Aorta (tissue), 5 donors: ENCODE results near the gene C11orf42. TPM values are rescaled to one million over a fixed set of nuclear protein-coding genes. Genes with fewer than 3 reads are reported as not detected.

Source experiments
- ATAC-seq: fragments of 200-7000 bp; cut with Tn5 transposase; one replicate; pipeline ENCODE4 v1.9.1; 2022; ENCODE audit warnings: moderate library complexity; ENCODE audit not compliant: low FRiP score
- DNase-seq, 2 donors: peaks; one replicate each; pipeline ENCODE4 v3.0.0-alpha.2; 2020
- H3K27ac ChIP-seq, 2 donors: one replicate each; pipeline ENCODE4 v1.5.1; 2013; ENCODE audit warnings: low read length in 2 of 2, mild to moderate bottlenecking in 2 of 2, moderate library complexity in 2 of 2, control low read depth in 1 of 2, inconsistent platforms in 1 of 2, low read depth in 1 of 2
- H3K27me3 ChIP-seq, 2 donors: one replicate each; pipeline ENCODE4 v1.6.1; 2013; ENCODE audit warnings: control low read depth in 1 of 2, low read length in 1 of 2, mild to moderate bottlenecking in 1 of 2, moderate library complexity in 1 of 2; ENCODE audit not compliant: insufficient read depth in 2 of 2, control insufficient read depth in 1 of 2
- H3K36me3 ChIP-seq, 2 donors: one replicate each; pipeline ENCODE4 v1.6.1; 2013; ENCODE audit warnings: control low read depth in 1 of 2, low read length in 1 of 2, mild to moderate bottlenecking in 1 of 2; ENCODE audit not compliant: insufficient read depth in 2 of 2, control insufficient read depth in 1 of 2
- H3K4me1 ChIP-seq, 2 donors: one replicate each; pipeline ENCODE4 v1.6.1; 2013; ENCODE audit warnings: low read length in 2 of 2, control low read depth in 1 of 2, mild to moderate bottlenecking in 1 of 2, moderate library complexity in 1 of 2; ENCODE audit not compliant: insufficient read depth in 2 of 2, control insufficient read depth in 1 of 2
- H3K4me3 ChIP-seq, 2 donors: one replicate each; pipeline ENCODE4 v1.5.1; 2013; ENCODE audit warnings: low read length in 2 of 2, control low read depth in 1 of 2, mild to moderate bottlenecking in 1 of 2
- H3K9me3 ChIP-seq: one replicate; pipeline ENCODE4 v1.6.1; 2013; ENCODE audit warnings: mild to moderate bottlenecking, low read length; ENCODE audit not compliant: control insufficient read depth
- WGBS, 2 donors: extraction: QIAGEN DNeasy Blood & Tissue Kit; methylation state at CpG; one replicate each; pipeline ENCODE4 v1.1.7; 2013; 5-methylcytosine and 5-hydroxymethylcytosine counted together
- intact Hi-C, 2 donors: fragments of 100-400 bp; cut with DNase I; formaldehyde crosslinking; loops; one replicate each; pipeline versions ENCODE4 v1.14.2 to v1.15.0; 2022
- polyA plus RNA-seq, 2 donors: library from polyadenylated mRNA; stranded (reverse); fragments of 200-250 nt; gene quantifications; one replicate each; pipeline ENCODE4 v1.2.3, GENCODE V29; 2013
- total RNA-seq, 2 donors: library from RNA; stranded (reverse); fragmentation: NEBNext Ultra II Directional; extraction: Animal tissue kit (Norgen Biotek cat#: 25700); gene quantifications; one replicate each; pipeline ENCODE4 v1.2.1, GENCODE V29; 2021
- donor health status: healthy with polysubstance abuse.
- donor health status: Bipolar disorder and iron deficiency.
- donor health status: DM: no; HTN: no; CAD: no.
- donor health status: DM: no; HTN: no; CAD: no.
- donor health status: DM: yes; HTN: yes; CAD: no.

The C11orf42 gene
- total and polyA plus RNA-seq, 4 donors, result not detected

GRCh38 chr11:6210274-6210955 lies 5.1 kb downstream of the C11orf42 start:
- peaks cover 2 to 8% of the 10 kb centered on the region in 2 donors for H3K36me3 ChIP-seq
- DNase-seq, result no peak
- WGBS, 2 donors, result 95 to 96% methylated on average over 9 of the region's 9 CpGs

GRCh38 chr11:6214530-6214929 lies 9.2 kb downstream of the C11orf42 start:
- Histone ChIP-seq H3K36me3 (peaks cover 2 to 20% of the 10 kb centered on the region in 2 donors), H3K4me3 (no peak overlapping the region), H3K27ac (no peak overlapping the region), H3K9me3 (no peaks in the 10 kb centered on the region), H3K27me3 (no peaks in the 10 kb centered on the region), H3K4me1 (no peaks in the 10 kb centered on the region)
- WGBS, 2 donors, result 94% methylated on average over 10 of the region's 10 CpGs
- intact Hi-C loops, result no loop called here
- DNase-seq, result no peak
- ATAC-seq, result no peak

More at GRCh38 chr11:6210274-6210955, 5.1 kb downstream of the C11orf42 start:
- H3K9me3 ChIP-seq, result no peaks in the 10 kb centered on the region
- no peak for ATAC-seq
- no peaks in the 10 kb centered on the region for H3K4me1 ChIP-seq
- no peak overlapping the region for H3K4me3 ChIP-seq
- H3K27me3 ChIP-seq, result no peaks in the 10 kb centered on the region
- intact Hi-C loops, result no loop called here
- H3K27ac ChIP-seq, result no peak overlapping the region

DNA sequence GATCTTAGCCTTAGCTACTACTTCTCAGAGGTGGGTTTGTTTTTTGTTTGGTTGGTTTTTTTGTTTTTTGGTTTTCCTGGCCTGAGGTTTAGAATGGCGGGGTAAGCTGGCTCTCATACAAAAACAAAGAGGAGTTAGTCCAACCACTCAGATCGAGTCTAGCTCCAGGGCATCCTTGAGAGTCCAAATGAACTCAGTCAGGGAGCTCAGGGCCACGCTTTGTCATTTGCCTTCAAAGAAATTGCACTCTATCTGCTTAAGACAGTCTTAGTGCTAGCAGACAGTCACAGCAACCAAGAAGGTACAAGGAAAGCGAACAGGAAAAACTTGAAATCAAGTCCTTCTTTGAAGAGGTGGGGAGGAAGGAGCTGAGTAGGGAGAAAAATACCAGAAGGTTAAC lies 11.1 kb downstream of the C11orf42 start:
- H3K4me1 ChIP-seq, result no peaks in the 10 kb centered on the region
- no peaks in the 10 kb centered on the region for H3K27me3 ChIP-seq
- no peak overlapping the region for H3K27ac ChIP-seq
- H3K36me3 ChIP-seq, result peaks cover 2 to 18% of the 10 kb centered on the region in 2 donors
- DNase-seq (no peak), ATAC-seq (no peak)
- 84 to 85% methylated on average over 4 of the region's 4 CpGs for WGBS, 2 donors
- intact Hi-C loops, result no loop called here
- H3K4me3 ChIP-seq, result no peak overlapping the region
- no peaks in the 10 kb centered on the region for H3K9me3 ChIP-seq

DNA sequence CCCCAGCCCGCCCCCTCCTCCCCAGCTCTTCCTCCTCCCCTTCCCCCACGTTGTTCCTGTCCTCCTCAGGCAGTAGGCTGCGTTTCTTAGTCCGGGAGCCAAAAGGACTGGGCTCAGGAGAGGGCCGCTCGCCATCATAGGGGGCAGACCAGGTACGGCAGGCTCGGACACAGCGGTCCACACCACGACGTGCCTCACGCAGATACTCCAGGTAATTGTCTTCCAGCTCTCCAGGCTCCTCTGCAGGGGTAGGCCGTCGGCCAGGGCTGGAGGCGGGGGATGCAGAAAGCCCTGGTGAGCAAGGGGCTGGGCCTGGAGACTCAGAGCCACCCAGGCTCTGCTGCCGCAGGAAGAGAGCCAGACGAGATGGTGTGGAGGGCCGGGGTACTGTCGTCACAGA lies 12.4 kb downstream of the C11orf42 start:
- H3K4me1 ChIP-seq, result no peaks in the 10 kb centered on the region
- ATAC-seq (no peak), DNase-seq (no peak)
- H3K36me3 ChIP-seq, result peaks cover under 1 to 20% of the 10 kb centered on the region in 2 donors
- H3K27ac ChIP-seq, result no peak overlapping the region
- WGBS, 2 donors, result 89 to 90% methylated on average over 19 of the region's 19 CpGs
- H3K27me3 ChIP-seq, result no peaks in the 10 kb centered on the region
- no peaks in the 10 kb centered on the region for H3K9me3 ChIP-seq
- H3K4me3 ChIP-seq, result no peak overlapping the region
- intact Hi-C loops, result no loop called here

GRCh38 chr11:6219359-6219758 lies 14.0 kb downstream of the C11orf42 start:
- no peak overlapping the region for H3K27ac ChIP-seq
- no peak overlapping the region for H3K4me3 ChIP-seq
- H3K4me1 ChIP-seq, result no peaks in the 10 kb centered on the region
- intact Hi-C loops, result no loop called here
- H3K9me3 ChIP-seq, result no peaks in the 10 kb centered on the region
- ATAC-seq, result peak; percentile 43
- H3K36me3 ChIP-seq, result peaks cover 3 to 29% of the 10 kb centered on the region in 2 donors
- H3K27me3 ChIP-seq, result no peaks in the 10 kb centered on the region
- 73 to 81% methylated on average over 2 of the region's 2 CpGs for WGBS, 2 donors
- DNase-seq, result no peak

- WGBS, 2 donors, result 93% methylated on average over 17 of the region's 17 CpGs
- ATAC-seq, result no peak
- no peak for DNase-seq
- no peak overlapping the region for H3K4me3 ChIP-seq
- no peaks in the 10 kb centered on the region for H3K9me3 ChIP-seq
- intact Hi-C loops, result no loop called here
- peaks cover 3 to 14% of the 10 kb centered on the region in 2 donors for H3K36me3 ChIP-seq
- H3K4me1 ChIP-seq, result no peaks in the 10 kb centered on the region
- H3K27me3 ChIP-seq, result no peaks in the 10 kb centered on the region
- H3K27ac ChIP-seq, result no peak overlapping the region
These were observed 18.5 kb downstream of the C11orf42 start for GRCh38 chr11:6223854-6224253.

DNA sequence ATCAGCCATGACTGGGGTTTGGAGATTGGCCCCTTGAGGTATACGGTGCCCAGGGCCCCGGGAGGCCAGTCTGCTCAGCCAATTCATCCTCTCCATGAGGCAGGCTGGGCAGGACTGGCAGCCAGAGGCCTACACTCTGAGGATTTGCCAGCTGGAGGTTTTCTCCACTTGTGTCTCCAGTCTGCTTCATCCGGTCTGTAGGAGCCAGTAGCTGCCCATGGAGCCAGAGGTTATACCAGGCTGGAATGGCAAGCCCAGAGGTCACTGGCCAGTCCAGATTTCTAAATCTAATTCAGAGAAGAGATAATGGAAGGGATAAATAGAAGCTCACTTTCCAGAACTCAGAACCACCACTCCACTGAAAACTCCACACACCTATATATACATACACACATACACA lies 19.1 kb downstream of the C11orf42 start:
- ATAC-seq (no peak), DNase-seq (no peak)
- Histone ChIP-seq H3K9me3 (no peaks in the 10 kb centered on the region), H3K4me3 (no peak overlapping the region), H3K36me3 (peaks cover 3 to 14% of the 10 kb centered on the region in 2 donors), H3K4me1 (no peaks in the 10 kb centered on the region), H3K27me3 (no peaks in the 10 kb centered on the region), H3K27ac (no peak overlapping the region)
- WGBS, 2 donors, result 90 to 91% methylated on average over 3 of the region's 3 CpGs
- intact Hi-C loops, result no loop called here

DNA sequence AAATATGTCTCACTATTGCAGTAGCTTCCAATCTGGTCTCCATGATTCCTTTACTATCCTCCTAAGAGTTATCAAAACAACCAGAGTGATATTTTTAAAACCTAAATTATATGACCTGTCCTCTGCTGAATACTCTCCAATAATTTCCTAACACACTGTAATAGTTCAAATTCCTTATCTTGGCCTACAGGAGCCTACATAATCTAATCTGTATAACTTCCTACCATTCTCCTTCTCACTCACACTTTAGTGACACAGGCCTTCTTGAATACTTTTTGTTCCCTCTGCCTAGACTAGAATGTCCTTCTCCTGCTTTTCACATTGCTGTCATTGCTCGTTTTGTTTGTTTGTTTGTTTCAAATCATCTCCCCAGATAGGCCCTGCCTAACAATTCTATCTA lies 19.7 kb downstream of the C11orf42 start:
- intact Hi-C loops, result no loop called here
- WGBS, 2 donors, result 74 to 80% methylated on average over 1 of the region's 1 CpG
- Histone ChIP-seq H3K27ac (no peak overlapping the region), H3K36me3 (peaks cover 6 to 12% of the 10 kb centered on the region in 2 donors), H3K4me1 (no peaks in the 10 kb centered on the region), H3K4me3 (no peak overlapping the region), H3K27me3 (no peaks in the 10 kb centered on the region), H3K9me3 (no peaks in the 10 kb centered on the region)
- no peak for ATAC-seq
- DNase-seq, result no peak

GRCh38 chr11:6225896-6226295 lies 20.5 kb downstream of the C11orf42 start:
- Histone ChIP-seq H3K9me3 (no peaks in the 10 kb centered on the region), H3K27me3 (no peaks in the 10 kb centered on the region), H3K36me3 (peaks cover 8 to 12% of the 10 kb centered on the region in 2 donors), H3K4me1 (no peaks in the 10 kb centered on the region), H3K4me3 (no peak overlapping the region), H3K27ac (no peak overlapping the region)
- WGBS, 2 donors, result 76 to 82% methylated on average over 2 of the region's 2 CpGs
- intact Hi-C loops, result no loop called here
- DNase-seq, result no peak
- ATAC-seq, result no peak
